ENCODE results near the gene VPS26A.

GRCh38 chr10:69146759-69147158 is 22.8 kb downstream of the VPS26A start:
- TF ChIP-seq ZEB2 (tag by site-specific recombination; IDR thresholded peaks at IDR 0.05) (no peak), ZNF24 (tag by site-specific recombination; IDR thresholded peaks at IDR 0.05) (no peak), GLI4 (tag by site-specific recombination; IDR thresholded peaks at IDR 0.05) (no peak), PRDM6 (tag by site-specific recombination; IDR thresholded peaks at IDR 0.05) (no peak), ZBTB1 (tag by site-specific recombination; IDR thresholded peaks at IDR 0.05) (no peak), ATF2 (tag by site-specific recombination; IDR thresholded peaks at IDR 0.05; ENCODE audit: low read depth) (no peak), GLIS1 (tag by site-specific recombination; IDR thresholded peaks at IDR 0.05) (no peak), ZBTB26 (tag by site-specific recombination; optimal IDR thresholded peaks at IDR 0.05) (no peak), ZNF423 (tag by site-specific recombination; IDR thresholded peaks at IDR 0.05) (no peak), KLF16 (tag by site-specific recombination; IDR thresholded peaks at IDR 0.05) (no peak), ZNF354C (tag by site-specific recombination; IDR thresholded peaks at IDR 0.05; ENCODE audit: borderline replicate concordance, low read depth) (no peak)
- TF ChIP-seq, protein P1, sequence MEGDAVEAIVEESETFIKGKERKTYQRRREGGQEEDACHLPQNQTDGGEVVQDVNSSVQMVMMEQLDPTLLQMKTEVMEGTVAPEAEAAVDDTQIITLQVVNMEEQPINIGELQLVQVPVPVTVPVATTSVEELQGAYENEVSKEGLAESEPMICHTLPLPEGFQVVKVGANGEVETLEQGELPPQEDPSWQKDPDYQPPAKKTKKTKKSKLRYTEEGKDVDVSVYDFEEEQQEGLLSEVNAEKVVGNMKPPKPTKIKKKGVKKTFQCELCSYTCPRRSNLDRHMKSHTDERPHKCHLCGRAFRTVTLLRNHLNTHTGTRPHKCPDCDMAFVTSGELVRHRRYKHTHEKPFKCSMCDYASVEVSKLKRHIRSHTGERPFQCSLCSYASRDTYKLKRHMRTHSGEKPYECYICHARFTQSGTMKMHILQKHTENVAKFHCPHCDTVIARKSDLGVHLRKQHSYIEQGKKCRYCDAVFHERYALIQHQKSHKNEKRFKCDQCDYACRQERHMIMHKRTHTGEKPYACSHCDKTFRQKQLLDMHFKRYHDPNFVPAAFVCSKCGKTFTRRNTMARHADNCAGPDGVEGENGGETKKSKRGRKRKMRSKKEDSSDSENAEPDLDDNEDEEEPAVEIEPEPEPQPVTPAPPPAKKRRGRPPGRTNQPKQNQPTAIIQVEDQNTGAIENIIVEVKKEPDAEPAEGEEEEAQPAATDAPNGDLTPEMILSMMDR (tag by site-specific recombination; IDR thresholded peaks at IDR 0.05), result no peak
- TF ChIP-seq, protein P2, sequence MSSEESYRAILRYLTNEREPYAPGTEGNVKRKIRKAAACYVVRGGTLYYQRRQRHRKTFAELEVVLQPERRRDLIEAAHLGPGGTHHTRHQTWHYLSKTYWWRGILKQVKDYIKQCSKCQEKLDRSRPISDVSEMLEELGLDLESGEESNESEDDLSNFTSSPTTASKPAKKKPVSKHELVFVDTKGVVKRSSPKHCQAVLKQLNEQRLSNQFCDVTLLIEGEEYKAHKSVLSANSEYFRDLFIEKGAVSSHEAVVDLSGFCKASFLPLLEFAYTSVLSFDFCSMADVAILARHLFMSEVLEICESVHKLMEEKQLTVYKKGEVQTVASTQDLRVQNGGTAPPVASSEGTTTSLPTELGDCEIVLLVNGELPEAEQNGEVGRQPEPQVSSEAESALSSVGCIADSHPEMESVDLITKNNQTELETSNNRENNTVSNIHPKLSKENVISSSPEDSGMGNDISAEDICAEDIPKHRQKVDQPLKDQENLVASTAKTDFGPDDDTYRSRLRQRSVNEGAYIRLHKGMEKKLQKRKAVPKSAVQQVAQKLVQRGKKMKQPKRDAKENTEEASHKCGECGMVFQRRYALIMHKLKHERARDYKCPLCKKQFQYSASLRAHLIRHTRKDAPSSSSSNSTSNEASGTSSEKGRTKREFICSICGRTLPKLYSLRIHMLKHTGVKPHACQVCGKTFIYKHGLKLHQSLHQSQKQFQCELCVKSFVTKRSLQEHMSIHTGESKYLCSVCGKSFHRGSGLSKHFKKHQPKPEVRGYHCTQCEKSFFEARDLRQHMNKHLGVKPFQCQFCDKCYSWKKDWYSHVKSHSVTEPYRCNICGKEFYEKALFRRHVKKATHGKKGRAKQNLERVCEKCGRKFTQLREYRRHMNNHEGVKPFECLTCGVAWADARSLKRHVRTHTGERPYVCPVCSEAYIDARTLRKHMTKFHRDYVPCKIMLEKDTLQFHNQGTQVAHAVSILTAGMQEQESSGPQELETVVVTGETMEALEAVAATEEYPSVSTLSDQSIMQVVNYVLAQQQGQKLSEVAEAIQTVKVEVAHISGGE (tag by site-specific recombination; conservative IDR thresholded peaks at IDR 0.05; ENCODE audit: low read depth), result no peak
